Endothelial cell of hepatic sinusoid (primary cell): Measurements from ENCODE around the gene NPAS1.
"Not testable (repeated sequence)": the region's sequence is repeated elsewhere in the genome, so short reads cannot be mapped to it uniquely, and the experiment has no call there.

ENCODE experiments used
- in situ Hi-C: cut with HindIII; loops from 2 replicates; pipeline ENCODE4 v1.10.0; 2017; ENCODE audit warnings: low sequenced_read_pairs

NPAS1 gene

DNA sequence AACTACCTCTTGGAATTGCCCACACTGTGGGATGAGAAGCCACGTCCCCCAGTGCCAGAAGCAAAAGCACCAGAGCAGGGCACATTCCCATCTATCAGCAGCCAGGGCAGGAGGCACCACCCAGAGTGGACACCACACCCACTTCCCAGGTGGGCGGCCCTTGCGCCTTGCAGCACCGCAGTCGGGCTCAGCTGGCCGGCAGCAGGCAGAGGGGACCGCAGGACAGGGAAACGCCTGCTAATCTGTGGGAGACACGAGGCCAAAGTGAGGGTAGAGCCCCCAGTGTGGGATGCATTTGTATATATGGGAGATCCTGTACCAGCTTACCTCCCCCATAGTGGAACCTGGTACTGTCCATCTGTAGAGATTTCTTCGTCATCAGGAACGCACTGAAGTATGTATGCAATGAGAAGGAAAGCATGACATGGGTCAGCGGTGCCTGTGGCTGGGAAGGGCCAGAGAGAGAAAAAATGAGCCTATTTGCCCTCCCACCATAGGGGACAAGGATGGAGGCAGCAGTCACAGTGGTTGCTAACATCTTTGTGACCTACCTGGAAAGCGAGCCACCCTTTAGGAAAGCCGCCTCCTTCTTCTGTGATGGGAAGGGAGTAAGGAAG lies 30.9 kb upstream of the NPAS1 start:
- in situ Hi-C loops = loop anchor here (5.0 kb wide), 1 partner anchor 96 kb away; no protein-coding TSS in a partner anchor

- in situ Hi-C loops = no loop called here
These were observed 28.5 kb upstream of the NPAS1 start for GRCh38 chr19:46990991-46991676.

DNA sequence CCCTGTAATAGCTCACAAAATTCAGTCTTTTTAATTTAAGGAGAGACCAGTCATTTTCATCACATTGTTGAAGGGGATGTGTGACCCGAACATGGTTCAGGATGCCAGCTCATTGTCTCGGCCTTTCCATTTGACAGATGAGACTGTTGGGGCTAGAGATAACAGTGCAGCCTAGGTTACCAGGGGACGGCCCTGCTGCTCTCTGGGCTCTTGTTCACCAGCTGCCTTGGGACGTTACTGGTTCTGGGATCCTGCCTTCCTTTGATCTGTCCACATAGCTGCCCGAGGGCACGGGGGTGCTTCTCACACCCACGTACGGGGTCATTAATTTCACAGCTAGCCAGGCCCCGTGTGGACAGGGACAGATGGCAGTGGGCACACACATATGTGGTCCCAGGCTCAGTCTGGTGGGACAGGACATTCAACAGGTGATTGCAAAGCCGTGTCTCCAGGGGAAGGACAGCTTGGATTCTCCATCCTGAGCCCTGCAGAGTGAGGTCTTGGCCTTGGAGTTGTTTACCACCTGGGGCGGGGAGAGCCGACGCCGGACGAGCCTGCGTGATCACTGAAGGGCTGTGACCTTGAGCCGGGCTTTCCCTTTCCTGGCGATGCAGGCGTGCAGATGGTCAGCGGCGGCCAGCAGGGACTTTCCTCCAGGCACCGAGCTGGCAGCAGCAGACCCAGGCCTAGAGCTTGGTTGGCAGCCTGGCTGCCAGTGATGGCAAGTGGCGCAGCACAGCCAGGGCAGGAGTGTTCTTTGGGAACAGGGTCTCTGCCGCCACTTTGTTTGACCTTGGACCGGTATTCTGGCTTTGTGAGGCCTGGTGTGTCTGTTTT lies 26.7 kb upstream of the NPAS1 start:
- in situ Hi-C loops = no loop called here

- in situ Hi-C loops = no loop called here
These were observed 26.0 kb upstream of the NPAS1 start for GRCh38 chr19:46993622-46994021.

GRCh38 chr19:46994141-46994686 lies 25.4 kb upstream of the NPAS1 start:
- in situ Hi-C loops = no loop called here

DNA sequence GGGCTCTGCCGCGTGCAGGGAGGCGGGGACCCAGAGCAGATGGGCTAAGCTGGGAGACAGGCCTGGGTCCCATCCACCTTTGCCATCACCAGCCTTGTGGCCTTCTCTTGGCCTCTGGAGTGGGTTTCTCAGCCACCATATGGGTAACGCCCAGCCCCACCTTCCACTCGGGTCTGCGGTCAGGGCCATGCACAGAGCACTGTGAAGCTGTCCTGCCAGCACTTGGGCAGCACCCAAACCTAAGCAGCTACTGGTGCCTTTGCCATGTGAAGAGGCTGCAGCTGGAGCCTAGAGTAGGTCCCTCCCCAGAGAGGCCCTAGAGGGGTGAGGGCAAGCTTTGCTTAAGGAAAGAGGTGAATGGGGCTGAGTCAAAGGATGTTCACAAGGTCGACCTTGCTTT lies 24.1 kb upstream of the NPAS1 start:
- in situ Hi-C loops = no loop called here

DNA sequence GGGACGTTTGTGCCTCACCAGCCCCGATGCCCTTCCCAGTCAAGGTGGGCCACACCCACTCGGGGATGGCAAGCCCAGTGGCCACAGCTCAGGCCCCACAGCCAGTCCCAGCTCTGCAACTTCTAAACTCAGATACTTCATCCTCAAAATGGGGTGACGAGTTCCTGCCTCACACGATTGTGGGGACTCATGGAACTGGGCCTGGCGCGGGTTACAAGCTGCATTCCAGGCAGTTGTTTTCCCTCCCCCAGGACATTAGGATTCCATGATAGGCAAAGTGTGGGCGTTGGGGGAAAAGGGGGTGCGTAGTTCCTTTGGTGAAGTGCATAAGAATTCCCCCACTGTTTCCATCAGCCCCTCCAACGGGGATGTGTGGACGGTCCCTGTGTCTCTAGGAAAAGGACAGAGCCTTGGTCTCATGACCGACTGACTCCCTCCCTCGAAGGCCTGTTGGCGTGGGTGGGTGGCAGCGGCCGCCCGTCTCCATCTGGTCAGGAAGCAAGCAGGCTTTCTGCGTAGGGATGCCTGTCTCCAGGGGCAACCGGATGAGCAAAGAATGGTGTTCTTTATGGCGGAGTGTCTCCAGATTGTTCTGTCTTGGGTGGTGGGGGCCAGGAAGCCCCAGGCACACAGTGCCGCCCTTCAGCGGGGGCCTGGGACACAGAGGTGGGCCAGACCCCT lies 21.1 kb upstream of the NPAS1 start:
- in situ Hi-C loops = no loop called here

DNA sequence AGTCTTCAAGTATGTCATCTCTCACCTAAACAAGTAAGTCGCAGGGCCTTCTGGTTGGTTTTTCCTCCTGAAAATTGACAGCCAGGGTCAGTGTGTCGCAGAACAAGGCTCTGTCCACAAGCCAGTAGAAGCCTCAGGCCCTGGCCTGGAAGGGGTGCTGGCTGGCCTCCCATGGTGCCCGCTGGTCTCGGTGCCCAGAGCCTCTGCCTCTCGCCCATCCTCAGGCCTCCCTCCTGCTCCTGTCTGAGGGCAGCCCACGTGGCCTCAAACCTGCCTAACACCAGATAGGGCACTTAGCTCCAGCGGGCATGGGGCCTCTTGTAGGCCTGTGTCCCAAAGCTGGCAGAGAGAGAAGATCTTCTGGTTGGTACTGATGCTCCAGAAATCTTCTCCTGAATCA lies 20.3 kb upstream of the NPAS1 start:
- in situ Hi-C loops = no loop called here

- in situ Hi-C loops = no loop called here
These were observed 19.8 kb upstream of the NPAS1 start for GRCh38 chr19:46999878-47000277.

GRCh38 chr19:47000373-47000772 lies 19.3 kb upstream of the NPAS1 start:
- in situ Hi-C loops = no loop called here

DNA sequence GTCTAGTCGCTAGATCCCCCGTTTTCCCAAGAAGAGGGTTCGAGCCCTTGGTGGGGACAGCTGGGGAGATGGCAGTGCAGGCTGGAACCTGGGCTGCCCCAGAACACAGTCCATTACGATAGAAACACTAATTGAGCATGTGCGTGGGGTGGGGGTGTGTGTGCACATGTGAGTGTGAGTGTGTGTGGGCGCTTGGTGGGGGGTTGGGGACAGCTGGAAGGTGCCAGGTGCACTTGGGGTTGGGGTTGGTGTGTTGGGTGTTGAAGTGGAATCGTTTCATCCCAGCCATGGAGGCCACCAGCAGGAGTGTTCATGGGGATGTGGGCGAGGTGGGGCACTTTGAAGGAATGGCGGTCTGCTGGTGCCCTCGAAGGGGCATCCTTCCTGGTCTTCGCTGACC lies 18.1 kb upstream of the NPAS1 start:
- in situ Hi-C loops = no loop called here

GRCh38 chr19:47002106-47002766 lies 17.4 kb upstream of the NPAS1 start:
- in situ Hi-C loops = no loop called here

DNA sequence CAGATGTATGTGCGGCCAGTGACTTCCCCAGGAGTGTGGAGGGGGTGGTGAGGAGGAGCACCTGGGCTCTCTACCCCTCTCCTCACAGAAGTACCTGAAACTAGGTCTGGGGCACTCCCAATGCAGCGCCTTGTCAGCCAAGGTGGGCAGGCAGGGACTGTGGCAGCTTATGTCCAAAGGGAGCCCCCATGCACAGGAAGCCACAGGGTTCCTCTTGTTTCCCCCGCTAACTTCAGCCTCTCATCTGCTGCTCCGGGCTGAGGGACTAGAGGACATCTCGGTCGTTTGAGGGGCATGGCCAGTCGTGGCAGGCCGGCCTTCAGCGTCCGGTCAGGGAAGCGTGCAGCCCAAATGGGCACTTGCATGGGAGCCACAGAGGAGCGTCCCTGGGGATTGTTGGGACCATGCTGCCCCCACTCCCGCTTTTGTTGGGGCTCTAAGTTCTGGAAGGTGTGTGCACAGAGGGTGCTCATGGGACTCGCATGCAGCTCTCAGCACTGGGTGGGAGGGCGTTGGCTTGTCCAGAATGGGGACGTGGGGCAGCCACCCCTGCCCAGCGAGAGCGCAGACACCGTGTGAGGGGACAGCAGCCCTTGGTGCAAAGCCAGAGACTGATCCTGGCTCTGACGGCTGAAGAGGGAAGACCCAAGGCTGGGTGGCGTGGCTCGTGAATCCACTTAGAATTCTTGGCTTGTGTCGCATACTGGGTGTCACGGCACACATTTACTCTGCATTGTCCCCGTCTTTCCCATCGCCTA lies 16.6 kb upstream of the NPAS1 start:
- in situ Hi-C loops = no loop called here

DNA sequence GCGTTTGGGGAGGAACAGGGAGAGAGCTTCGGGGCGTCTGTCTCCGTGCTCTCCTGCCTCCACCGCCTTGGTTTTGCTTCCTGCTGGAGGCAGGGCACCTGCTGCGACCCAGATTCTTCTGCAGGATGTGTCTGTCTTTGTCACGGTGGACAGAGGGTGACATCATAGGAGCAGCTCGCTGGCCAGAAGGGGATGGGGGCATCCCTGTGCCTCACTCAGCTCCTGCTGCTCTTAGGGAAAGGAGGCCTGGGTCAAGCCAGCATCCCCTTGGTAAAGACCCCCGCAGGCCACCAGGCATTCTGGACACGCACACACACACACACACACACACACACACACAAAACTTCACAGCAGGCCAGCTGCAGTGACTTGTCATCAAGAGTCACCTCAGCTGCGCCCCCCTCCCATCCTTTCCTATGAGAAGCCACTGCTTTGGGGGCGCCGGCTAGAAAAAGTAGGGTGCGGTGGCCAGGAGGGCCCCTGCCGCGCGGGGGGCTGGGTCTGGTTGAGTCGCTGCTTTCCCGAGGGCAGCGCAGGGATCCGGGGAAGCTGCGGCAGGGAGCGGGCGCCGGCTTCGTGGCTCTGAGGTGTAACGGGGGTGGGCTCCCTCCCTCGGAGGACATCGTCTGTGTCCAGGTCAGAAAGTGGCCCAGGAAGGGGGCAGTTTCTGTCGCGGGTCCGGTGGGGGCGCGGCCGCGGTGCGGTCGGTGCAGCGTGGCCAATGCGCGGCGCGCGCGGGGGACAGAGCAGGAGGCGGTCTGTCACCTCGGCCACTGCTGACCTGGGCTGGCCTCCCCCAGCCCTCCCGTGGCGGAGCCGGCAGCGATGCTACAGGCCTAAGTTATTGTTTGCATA lies 15.8 kb upstream of the NPAS1 start:
- in situ Hi-C loops = no loop called here

GRCh38 chr19:47005164-47005641 lies 14.4 kb upstream of the NPAS1 start:
- in situ Hi-C loops = no loop called here

- in situ Hi-C loops = no loop called here
These were observed 13.8 kb upstream of the NPAS1 start for GRCh38 chr19:47005873-47006272.

GRCh38 chr19:47006496-47006895 lies 13.1 kb upstream of the NPAS1 start:
- in situ Hi-C loops = no loop called here

- in situ Hi-C loops = not testable (repeated sequence)
These were observed 9.1 kb upstream of the NPAS1 start for GRCh38 chr19:47010549-47010948.

- in situ Hi-C loops = no loop called here
These were observed 7.0 kb upstream of the NPAS1 start for GRCh38 chr19:47012617-47013016.
